ENCODE results near the gene NBEAL2. TPM values are rescaled to one million over a fixed set of nuclear protein-coding genes. Genes with fewer than 3 reads are reported as not detected.

The NBEAL2 gene
- total and polyA plus RNA-seq, 2 of the 8 experiments (the other 6 are each of a cell fraction or from before 2014, with no cell fraction given), result 27.3 to 46.9 TPM

DNA sequence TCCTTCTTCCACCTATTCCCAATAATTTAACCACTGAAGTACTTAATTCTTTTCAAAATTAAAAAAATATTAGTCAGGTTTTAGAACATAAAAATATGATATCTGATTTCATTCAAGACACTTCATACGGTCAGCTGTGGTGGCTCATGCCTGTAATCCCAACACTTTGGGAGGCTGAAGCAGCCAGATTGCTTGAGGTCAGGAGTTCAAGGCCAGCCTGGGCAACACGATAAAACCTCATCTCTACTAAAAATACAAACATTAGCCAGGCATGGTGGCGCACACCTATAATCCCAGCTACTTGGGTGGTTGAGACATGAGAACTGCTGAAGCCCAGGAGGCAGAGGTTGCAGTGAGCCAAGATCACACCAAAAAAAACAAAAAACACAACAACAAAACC, 56.7 kb downstream of the NBEAL2 start:
- Histone ChIP-seq H3K9ac (replicated peaks in 1 of 4; ENCODE audit: extremely low read depth in 1 of 4, low read depth in 3 of 4, low read length in 3 of 4) (no peak overlapping the region), H2BK20ac (ENCODE audit: low read length) (no peak overlapping the region), H3K4me3 (ENCODE audit: extremely low read depth in 1 of 4, insufficient read depth in 2 of 4, low read depth in 3 of 4, low read length in 4 of 4) (no peak overlapping the region), H3K4ac (replicated peaks; ENCODE audit: insufficient read length, low read depth, low read length) (no peak overlapping the region), H4K20me1 (replicated peaks in 1 of 2; ENCODE audit: control insufficient read depth in 1 of 2, insufficient read depth in 2 of 2, low read length in 2 of 2) (no peaks in the 10 kb centered on the region), H4K5ac (ENCODE audit: insufficient read length, low read depth, low read length) (no peak overlapping the region), H2AK5ac (ENCODE audit: low read depth, low read length) (no peak overlapping the region), H3K18ac (ENCODE audit: extremely low read depth, low read length) (no peak overlapping the region), H2BK15ac (ENCODE audit: low read length) (no peak overlapping the region), H3K9me3 (ENCODE audit: insufficient read depth in 2 of 2, low read depth in 1 of 2, low read length in 1 of 2) (no peaks in the 10 kb centered on the region), H3K79me1 (ENCODE audit: low read depth, low read length) (no peaks in the 10 kb centered on the region), H3K23ac (ENCODE audit: insufficient read length) (no peak overlapping the region), H3K4me2 (ENCODE audit: insufficient read depth in 1 of 2, low read depth in 2 of 2, low read length in 2 of 2) (no peak overlapping the region), H2BK12ac (ENCODE audit: low read depth, low read length) (no peak overlapping the region), H2BK5ac (ENCODE audit: low read depth, low read length) (no peak overlapping the region), H3K56ac (replicated peaks; ENCODE audit: insufficient read length, low read depth, low read length) (no peak overlapping the region), H2BK120ac (replicated peaks; ENCODE audit: low read depth, low read length) (no peak overlapping the region), H3K36me3 (ENCODE audit: control insufficient read depth in 2 of 4, insufficient read depth in 4 of 4, low read length in 3 of 4) (peaks cover 3 to 50% (median 33%) of the 10 kb centered on the region in 4 experiments; a peak in 7 of 8 replicates), H2AFZ (ENCODE audit: low read length) (no peak overlapping the region), H4K8ac (ENCODE audit: extremely low read depth, insufficient read depth, low read length) (no peak overlapping the region), H3K14ac (ENCODE audit: insufficient read length) (no peak overlapping the region), H3K27ac (ENCODE audit: low read depth, low read length) (no peak overlapping the region), H3K23me2 (ENCODE audit: low read depth, low read length) (no peaks in the 10 kb centered on the region; the same call in 1 of the 2 replicates), H3K79me2 (ENCODE audit: control insufficient read depth in 1 of 2, insufficient read depth in 2 of 2, low read length in 2 of 2) (no peaks in the 10 kb centered on the region), H3K4me1 (replicated peaks in 1 of 4; ENCODE audit: control insufficient read depth in 3 of 4, insufficient read depth in 4 of 4, low read length in 3 of 4) (no peaks in the 10 kb centered on the region), H3K27me3 (replicated peaks in 1 of 4; ENCODE audit: control insufficient read depth in 3 of 4, extremely low read depth in 1 of 4, insufficient read depth in 3 of 4, low read length in 3 of 4) (no peaks in the 10 kb centered on the region), H4K91ac (replicated peaks; ENCODE audit: insufficient read length, low read length) (no peak overlapping the region)
- TF ChIP-seq TAF1 (IDR thresholded peaks at IDR 0.05; ENCODE audit: low read depth, low read length) (no peak), JUN (IDR thresholded peaks at IDR 0.05; ENCODE audit: low read depth, low read length) (no peak), ASH2L (IDR thresholded peaks at IDR 0.05; ENCODE audit: low read length) (no peak), MAFK (IDR thresholded peaks at IDR 0.05; ENCODE audit: low read depth, low read length) (no peak), EZH2 (IDR thresholded peaks at IDR 0.05; ENCODE audit: low read depth, low read length, severe bottlenecking) (no peak), ZNF274 (IDR thresholded peaks at IDR 0.05; ENCODE audit: borderline replicate concordance, extremely low read depth, low read length) (no peak), EGR1 (IDR thresholded peaks at IDR 0.05; ENCODE audit: borderline replicate concordance, low read depth, low read length) (no peak)
- FAIRE-seq, result no peak
- CTCF ChIA-PET (ENCODE audit: partially characterized antibody), result interaction anchor here (1.0 kb wide), 1 partner anchor 326 kb away, joined by 3 read pairs; no protein-coding TSS in a partner anchor
- POLR2A ChIA-PET (ENCODE audit: partially characterized antibody), result no interaction called here
- whole genome bisulfite sequencing, 2 experiments (ENCODE audit: extremely low coverage in 1 of 2, insufficient coverage in 1 of 2, insufficient read length in 1 of 2, insufficient replicate concordance in 2 of 2, low coverage in 1 of 2, low lambda C conversion rate in 2 of 2, missing lambda C conversion rate in 1 of 2), result 96% methylated on average over 3 of the region's 3 CpGs; no CpG with 5 or more reads in 1 of the 2 experiments
- no peak for DNase-seq (ENCODE audit: low read depth in 1 of 2, low spot score in 2 of 2)
